ENCODE data around the gene ARHGEF16. TPM values are rescaled to one million over a fixed set of nuclear protein-coding genes. Genes with fewer than 3 reads are reported as not detected.

Gene ARHGEF16
- total RNA-seq, 1 experiment from 2014 or later: 0.58 TPM

DNA sequence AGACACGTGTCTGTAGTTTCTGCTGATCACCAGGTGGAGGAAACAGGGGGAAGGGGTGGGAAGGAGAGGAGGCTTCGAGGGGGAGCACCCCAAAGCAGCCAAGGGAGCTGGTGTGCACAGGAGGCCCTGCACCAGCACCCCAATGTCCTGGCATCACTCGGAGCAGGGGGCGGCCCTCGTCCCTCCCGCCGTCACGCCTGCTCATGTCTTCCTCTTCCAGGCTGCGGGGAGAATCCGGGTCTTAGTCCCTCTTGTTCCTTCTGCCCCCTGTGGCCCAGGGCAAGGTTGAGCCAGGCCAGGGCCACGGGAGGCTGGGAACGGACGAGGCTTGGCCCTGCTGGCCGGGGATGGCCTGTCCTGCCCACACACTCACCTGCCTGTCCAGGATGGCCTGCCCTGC lies 21.4 kb upstream of the ARHGEF16 start:
- in situ Hi-C loops (cut with HindIII; ENCODE audit: low pct_unique_long_range_greater_than_20kb, low sequenced_read_pairs): no loop called here
- DNase-seq (ENCODE audit: low read depth, low spot score): no peak

DNA sequence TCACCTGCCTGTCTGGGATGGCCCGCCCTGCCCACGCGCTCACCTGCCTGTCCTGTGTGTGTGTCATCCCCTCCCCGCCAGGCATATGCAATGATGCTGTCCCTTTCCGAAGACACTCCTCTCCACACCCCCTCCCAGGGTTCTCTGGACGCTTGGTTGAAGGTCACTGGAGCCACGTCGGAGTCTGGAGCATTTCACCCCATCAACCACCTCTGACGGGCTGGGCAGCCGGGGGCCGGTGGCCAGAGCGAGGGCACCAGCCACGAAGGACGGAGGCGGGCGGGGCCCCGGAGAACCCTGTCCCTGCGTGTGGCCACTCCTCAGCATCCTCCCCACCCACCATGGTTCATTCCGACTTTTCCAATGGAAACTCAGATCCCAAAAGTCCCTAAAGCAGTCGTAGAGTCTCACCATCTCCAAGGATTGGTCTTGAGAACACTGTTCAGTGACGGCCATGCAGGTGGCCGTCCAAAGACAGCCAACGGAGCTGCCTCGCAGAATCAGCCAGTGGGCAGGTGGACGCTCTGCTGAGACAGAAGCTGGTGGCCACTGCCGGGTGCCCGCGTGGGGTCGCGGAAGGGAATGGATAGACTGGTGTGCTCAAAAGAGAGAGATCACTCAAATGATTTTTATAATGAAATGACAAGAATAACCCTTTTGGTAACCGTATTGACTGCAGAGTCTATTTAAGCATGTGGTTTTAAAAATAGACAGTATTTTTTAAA lies 20.7 kb upstream of the ARHGEF16 start:
- in situ Hi-C loops (cut with HindIII; ENCODE audit: low pct_unique_long_range_greater_than_20kb, low sequenced_read_pairs): no loop called here
- DNase-seq (ENCODE audit: low read depth, low spot score): no peak

DNA sequence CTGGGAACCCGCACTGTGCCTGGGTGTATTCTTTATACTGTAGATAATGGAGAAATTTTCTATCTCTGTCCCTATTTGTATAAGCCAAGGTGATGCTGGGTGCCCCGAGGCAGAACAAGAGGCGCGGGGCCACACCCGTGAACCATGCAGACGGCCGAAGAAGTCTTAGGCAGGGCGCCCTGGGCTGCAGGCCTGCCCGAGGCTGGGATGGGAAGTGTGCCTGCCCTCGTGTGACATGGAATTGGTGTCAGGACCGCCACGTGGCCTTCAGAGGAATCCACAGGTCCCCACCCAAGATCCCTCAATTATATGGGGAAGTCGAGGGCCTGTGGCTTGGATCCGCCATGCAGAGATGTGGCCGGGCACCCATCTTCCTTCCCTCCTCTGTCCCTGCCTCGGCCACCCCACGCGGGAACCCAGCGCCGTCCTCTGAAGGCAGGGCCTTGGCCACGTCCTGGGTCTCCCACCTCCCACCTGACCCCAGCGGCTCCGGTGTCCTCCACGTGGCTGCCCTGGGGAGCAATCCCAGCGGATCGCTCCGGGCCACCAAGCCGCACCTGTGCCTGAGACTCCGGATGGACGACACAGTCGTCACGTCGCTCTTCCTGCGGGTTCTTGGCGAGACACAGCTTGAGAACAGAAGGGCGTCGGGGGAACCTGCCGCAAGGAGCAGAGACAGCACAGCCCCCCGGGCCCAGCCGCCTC lies 19.9 kb upstream of the ARHGEF16 start:
- DNase-seq (ENCODE audit: low read depth, low spot score): no peak
- in situ Hi-C loops (cut with HindIII; ENCODE audit: low pct_unique_long_range_greater_than_20kb, low sequenced_read_pairs): no loop called here

DNA sequence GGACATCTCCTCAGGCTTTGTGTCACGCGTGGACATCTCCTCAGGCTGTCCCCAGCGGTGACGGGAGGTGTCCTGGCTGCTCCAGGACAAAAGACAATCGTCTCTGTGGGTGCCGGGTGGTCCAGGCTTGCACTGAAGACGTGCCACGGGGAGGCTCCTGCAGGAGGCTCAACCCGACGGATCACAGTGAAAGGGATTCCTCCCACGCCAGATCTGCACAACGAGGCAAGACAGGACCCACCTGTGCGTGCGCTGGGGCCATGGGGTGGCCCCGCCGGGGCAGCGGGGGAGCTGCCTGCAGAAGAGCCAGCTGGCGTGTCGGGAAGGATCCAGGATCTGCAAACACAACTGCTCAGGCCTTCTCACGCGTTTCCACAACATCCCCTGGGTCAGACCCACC lies 18.8 kb upstream of the ARHGEF16 start:
- in situ Hi-C loops (cut with HindIII; ENCODE audit: low pct_unique_long_range_greater_than_20kb, low sequenced_read_pairs): no loop called here
- DNase-seq (ENCODE audit: low read depth, low spot score): no peak

DNA sequence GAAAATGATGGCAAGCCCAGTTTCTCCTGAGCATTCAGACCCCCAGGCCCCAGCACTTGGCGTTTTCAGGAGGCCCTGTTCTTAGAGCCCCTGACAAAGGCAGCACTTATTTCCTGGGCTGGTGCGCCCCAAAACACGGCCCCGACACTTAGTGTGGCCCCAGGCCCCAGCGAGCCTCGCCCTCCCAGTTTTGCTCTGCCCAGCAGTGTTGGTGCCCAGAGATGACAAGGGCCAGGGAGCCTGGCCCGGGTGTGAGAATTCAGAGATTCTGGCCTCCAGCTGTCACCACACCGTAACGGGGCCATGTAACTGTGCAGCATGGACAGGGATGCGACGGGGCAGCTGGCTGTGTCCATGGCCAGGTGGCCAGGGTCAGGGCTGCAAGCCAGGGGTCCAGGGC lies 18.0 kb upstream of the ARHGEF16 start:
- in situ Hi-C loops (cut with HindIII; ENCODE audit: low pct_unique_long_range_greater_than_20kb, low sequenced_read_pairs): no loop called here
- DNase-seq (ENCODE audit: low read depth, low spot score): no peak

DNA sequence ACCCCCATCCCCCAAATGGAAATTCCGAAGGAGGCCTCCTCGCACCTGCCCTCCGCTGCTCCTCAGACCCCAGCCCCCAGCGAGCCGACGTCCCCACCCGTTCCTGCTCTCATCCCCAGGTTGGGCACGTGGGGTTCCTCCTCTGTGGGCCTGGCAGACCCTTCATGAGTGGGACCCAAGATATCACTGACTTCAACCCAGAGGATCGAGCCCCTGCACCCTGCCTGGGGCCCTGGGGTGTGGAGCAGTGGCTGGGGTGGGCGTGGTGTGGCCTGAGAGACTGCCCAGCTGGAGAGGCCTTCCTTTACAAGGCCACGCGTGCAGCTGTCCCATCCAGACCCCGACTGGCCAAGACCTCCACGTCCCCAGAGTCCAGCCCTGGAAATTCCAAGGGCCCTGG lies 17.6 kb upstream of the ARHGEF16 start:
- no peak for DNase-seq (ENCODE audit: low read depth, low spot score)
- in situ Hi-C loops (cut with HindIII; ENCODE audit: low pct_unique_long_range_greater_than_20kb, low sequenced_read_pairs): no loop called here

DNA sequence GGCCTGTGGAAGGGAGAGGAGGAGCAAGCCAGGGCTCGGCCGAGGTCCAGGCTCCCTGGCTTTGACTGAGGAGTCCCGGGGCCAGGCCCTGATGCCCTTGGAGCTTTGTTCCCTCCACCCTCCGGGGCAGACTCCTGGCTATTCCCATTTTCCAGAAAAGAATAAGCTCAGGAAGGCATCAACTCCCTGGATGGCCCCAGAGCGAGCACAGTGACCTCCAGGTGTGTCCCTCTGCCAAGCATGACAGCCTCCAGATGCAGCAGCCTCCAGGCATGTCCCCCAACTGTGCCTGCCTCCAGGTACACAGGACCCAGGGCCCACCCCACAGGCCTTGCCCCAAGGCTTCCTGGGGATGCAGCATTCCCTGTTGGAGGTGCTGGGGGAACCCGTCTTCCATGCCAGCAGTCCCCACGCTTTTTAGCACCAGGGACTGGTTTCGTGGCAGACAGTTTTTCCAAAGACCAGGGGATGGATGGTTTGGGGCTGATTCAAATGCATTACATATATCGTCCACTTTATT lies 15.7 kb upstream of the ARHGEF16 start:
- DNase-seq (ENCODE audit: low read depth, low spot score): no peak
- in situ Hi-C loops (cut with HindIII; ENCODE audit: low pct_unique_long_range_greater_than_20kb, low sequenced_read_pairs): no loop called here

DNA sequence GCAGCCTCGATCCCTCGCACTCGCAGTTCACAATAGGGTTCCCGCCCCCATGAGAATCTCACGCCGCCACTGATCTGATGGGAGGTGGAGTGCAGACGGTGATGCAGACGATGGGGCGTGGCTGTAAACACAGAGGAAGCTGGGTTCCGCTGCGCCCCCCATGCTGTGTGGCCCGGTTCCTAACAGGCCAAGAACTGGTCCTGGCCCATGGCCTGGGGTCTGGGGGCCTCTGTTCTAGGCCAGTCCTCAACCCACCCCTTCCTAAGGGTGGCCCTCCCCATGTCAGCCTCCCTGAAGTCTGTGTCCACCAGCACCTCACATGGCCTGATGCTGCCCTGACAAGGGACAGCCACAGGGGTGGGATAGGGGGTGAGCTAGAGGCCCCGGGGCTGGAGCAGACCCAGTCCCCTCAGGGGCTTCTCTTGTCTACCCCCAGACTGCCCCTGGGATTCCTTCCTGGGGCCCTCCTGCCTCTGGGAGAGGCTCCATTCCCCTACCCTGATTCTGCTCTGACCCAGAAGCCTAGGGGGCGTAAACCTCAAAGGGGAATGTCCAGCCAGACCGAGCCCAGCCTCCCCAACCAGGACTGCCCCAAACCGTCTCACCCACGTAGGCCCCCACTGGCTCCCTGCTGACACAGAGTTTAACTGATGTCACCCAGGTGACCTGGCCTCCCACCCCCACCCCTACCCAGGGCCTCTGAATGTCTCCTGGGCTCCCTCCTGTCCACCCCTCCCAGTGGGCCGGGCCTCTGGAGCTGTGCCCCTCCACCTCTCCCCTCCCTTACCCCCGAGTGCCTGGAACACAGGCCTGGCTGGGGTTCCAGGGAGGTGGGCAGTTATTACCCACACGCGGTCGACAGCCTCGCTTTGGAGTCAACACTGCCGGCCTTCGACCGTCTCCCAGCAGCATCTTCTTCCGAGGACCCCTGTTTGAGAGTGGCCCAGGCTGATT lies 14.8 kb upstream of the ARHGEF16 start:
- DNase-seq (ENCODE audit: low read depth, low spot score): no peak
- in situ Hi-C loops (cut with HindIII; ENCODE audit: low pct_unique_long_range_greater_than_20kb, low sequenced_read_pairs): no loop called here

DNA sequence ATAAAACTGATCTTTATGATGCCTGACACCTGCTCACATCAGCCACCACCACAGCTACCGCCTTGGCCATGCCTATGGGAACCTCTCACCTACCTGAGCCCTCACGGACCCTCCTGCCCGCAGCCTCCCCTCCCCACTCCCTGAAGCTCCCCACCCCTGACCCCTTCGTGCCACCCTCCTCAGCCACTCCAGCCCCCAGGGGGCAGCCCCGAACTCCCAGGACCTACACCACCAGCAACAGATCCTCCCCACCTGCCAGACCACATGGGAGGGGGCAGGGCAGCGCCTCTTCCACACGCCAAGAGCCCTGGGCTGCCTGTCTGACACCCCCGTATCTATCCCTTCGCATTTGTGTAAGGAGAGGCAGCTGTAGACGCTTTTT lies 14.2 kb upstream of the ARHGEF16 start:
- in situ Hi-C loops (cut with HindIII; ENCODE audit: low pct_unique_long_range_greater_than_20kb, low sequenced_read_pairs): no loop called here
- DNase-seq (ENCODE audit: low read depth, low spot score): no peak

DNA sequence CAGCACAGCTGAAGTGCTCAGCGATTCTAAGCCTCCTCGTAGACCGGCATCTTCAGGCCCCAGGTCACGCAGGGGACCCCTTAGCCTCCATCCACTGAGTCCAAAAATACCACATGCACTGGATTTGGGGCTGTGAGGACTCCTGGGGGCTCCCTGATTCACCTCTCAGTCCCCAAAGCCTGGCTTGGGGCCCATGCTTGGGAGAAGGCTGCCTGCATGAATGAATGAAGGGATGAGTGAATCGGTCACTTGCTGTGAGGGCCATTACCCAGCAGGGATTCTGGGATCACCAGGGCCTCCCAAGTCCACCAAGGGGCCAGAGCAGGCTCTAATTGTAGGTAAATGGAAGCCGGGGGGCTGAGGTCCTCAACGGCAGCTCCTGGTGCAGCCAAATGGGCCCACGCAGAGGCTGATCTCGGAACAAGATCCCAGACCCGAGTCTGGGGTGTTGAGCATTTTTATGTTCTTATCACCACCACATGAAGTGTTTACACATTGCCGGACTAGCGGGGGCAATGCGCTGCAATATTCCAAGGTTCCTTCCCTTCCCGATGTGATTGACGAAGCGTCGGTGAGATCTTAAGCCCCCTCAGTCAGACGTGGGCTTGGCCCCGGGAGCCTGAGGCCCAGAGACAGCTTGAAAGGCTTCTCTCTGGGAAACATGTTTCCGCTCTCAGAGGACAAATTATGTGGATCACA lies 13.6 kb upstream of the ARHGEF16 start:
- DNase-seq (ENCODE audit: low read depth, low spot score): no peak
- in situ Hi-C loops (cut with HindIII; ENCODE audit: low pct_unique_long_range_greater_than_20kb, low sequenced_read_pairs): no loop called here

DNA sequence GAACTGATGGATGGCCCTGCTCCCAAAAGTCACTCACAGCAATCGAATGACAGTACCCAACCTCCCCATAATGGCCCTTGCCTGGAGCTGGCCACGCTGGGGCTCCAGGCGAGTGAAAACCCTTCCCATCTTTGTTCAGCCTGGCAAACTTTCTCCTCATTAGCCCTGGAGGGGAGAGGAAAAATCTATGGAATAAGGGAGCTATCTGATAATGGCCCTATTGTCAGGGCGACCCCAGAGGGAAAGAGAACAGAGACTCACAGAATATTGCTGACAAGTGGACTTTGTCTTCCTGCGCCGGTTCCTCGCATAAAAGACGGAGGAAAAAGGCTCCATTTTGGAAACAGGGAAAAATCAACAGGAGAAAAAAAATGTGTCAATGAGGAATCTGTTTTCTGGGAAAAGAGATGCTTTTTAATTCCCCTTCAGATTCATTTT lies 13.0 kb upstream of the ARHGEF16 start:
- peak; percentile 93 for DNase-seq (ENCODE audit: low read depth, low spot score)
- in situ Hi-C loops (cut with HindIII; ENCODE audit: low pct_unique_long_range_greater_than_20kb, low sequenced_read_pairs): no loop called here

DNA sequence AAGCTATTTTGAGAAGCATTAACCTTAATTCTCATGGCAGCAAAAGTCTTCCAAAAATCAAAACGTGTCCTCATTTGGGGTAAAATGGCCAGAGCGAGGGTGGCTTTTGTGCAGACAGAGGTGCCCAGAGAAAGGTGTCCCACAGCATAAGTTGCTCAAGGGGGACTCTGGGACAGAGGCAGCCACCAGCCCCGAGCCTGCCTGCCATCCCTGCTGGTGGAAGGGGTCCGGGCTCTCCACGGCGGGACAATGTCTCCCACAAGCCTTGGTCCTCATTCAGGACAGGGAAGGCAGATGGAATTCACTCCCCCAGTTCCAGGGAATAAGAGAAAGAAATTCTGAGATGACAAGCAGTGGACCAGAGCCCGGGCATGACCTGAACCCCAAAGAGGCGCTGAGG lies 12.6 kb upstream of the ARHGEF16 start:
- in situ Hi-C loops (cut with HindIII; ENCODE audit: low pct_unique_long_range_greater_than_20kb, low sequenced_read_pairs): no loop called here
- no peak for DNase-seq (ENCODE audit: low read depth, low spot score)

DNA sequence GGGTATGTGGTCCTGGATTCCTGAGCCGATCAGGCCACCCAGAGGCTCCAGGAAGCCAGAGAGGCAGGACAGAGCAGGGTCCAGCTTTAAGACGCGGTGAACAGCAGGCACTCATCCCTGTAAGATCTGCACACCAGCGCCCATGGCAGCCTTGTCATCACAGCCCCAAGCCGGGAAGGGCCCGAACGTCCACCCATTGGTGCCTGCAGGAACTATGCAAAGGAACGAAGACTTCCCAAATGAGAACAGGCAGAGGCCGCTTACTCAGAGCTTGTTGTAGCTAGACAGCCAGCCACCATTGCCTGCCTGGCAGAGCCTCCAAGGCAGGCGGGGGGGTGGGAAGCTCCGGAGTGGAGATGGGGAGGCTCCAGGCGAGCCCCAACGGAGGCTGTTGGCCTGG lies 12.1 kb upstream of the ARHGEF16 start:
- in situ Hi-C loops (cut with HindIII; ENCODE audit: low pct_unique_long_range_greater_than_20kb, low sequenced_read_pairs): no loop called here
- no peak for DNase-seq (ENCODE audit: low read depth, low spot score)

DNA sequence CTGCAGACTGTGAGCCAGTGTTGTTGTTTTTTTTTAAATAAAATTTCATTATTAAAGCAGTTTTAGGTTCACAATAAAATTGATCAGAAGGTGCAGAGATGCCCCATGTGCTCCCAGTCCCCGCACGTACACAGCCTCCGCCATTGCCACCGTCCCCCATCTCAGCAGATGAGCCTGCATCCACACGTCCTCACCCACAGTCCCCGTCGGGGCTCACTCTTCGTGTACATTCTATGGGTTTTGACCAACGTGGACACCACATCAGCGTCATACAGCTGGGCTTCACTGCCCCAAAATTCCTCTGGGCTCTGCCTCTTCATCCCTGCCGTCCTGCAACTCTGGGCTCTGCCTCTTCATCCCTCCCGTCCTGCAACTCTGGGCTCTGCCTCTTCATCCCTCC lies 11.6 kb upstream of the ARHGEF16 start:
- in situ Hi-C loops (cut with HindIII; ENCODE audit: low pct_unique_long_range_greater_than_20kb, low sequenced_read_pairs): no loop called here
- no peak for DNase-seq (ENCODE audit: low read depth, low spot score)

DNA sequence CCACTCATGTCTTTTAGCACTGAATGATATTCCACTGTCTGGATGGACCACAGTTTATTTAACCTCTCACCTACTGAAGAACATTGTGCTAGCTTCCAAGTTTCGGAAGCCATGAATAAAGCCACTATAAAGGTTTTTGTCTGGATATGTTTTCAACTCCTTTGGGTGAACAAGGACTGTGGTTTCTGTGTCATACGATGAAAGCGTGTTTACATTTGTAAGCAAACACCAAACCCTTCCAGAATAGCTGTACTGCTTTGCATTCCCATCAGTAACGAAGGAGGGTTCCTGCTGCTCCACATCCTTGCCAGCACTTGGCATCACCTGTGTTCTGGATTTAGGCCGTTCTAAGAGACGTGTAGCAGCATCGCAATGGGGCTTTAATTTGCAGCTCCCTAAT lies 10.7 kb upstream of the ARHGEF16 start:
- in situ Hi-C loops (cut with HindIII; ENCODE audit: low pct_unique_long_range_greater_than_20kb, low sequenced_read_pairs): no loop called here
- DNase-seq (ENCODE audit: low read depth, low spot score): no peak

DNA sequence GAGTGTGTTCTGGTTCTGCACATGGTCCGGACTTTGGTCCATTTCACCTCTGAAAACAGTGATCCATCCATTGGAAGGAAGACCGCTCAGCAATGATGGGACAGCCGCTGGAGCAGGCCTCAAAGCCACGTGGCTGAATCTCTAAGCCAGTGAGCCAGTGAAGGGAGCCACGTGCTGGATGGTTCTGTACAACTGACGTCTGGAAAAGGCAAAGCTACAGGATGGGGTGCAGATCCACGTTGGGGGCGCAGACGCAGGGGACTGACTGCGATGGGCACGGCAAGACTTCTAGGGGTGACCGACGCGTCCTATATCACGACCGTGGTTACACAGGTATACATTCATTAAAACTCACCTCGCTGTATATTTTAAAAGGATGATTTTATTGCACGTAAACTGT lies 10.2 kb upstream of the ARHGEF16 start:
- no peak for DNase-seq (ENCODE audit: low read depth, low spot score)
- in situ Hi-C loops (cut with HindIII; ENCODE audit: low pct_unique_long_range_greater_than_20kb, low sequenced_read_pairs): no loop called here

DNA sequence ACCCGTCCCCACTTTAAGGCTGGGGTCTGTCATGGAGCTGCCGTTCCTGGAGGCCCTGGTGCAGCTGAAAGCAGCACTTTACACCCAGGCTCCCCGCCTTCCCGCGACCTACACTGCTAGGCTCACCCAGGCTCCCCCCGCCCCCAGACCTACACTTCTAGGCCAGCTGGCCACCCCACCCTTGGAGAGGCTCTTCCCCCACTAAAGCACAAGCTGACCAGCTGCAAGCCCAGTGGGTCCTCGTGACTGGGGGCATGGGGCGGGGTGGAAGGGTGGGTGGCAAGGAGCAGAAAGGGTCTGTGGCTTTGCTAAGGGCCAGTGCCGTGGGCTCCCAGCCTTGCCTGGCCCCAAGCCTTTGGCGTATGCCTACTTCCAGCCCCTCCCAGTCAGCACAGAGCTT lies 9.7 kb upstream of the ARHGEF16 start:
- in situ Hi-C loops (cut with HindIII; ENCODE audit: low pct_unique_long_range_greater_than_20kb, low sequenced_read_pairs): no loop called here

More for the DNA sequence above, 9.7 kb upstream of the ARHGEF16 start:
- no peak for DNase-seq (ENCODE audit: low read depth, low spot score)

All from SK-MEL-5 (cell line).